IPS-20b (cell line): ENCODE data around the gene KRT222.

Experiments used
- H3K27ac ChIP-seq: one replicate; pipeline ENCODE4 v1.5.1; 2013; ENCODE audit warnings: low read length
- H3K27me3 ChIP-seq: 2 replicates; pipeline ENCODE4 v1.6.1; 2013; ENCODE audit warnings: mild to moderate bottlenecking, low read length, inconsistent platforms; ENCODE audit not compliant: insufficient read depth
- H3K36me3 ChIP-seq: 2 replicates; pipeline ENCODE4 v1.6.1; 2013; ENCODE audit warnings: low read depth, mild to moderate bottlenecking, inconsistent platforms, low read length, moderate library complexity; ENCODE audit not compliant: insufficient read depth
- H3K4me1 ChIP-seq: 2 replicates; pipeline ENCODE4 v1.6.1; 2013; ENCODE audit warnings: mild to moderate bottlenecking, control low read depth, inconsistent platforms, low read length, moderate library complexity; ENCODE audit not compliant: insufficient read depth
- H3K4me3 ChIP-seq: 2 replicates; pipeline ENCODE4 v1.5.1; 2013; ENCODE audit warnings: mild to moderate bottlenecking, low read length, inconsistent platforms
- H3K9ac ChIP-seq: 2 replicates; pipeline ENCODE4 v1.6.1; 2013; ENCODE audit warnings: low read depth, mild to moderate bottlenecking, inconsistent platforms, low read length, moderate library complexity
- H3K9me3 ChIP-seq: 2 replicates; pipeline ENCODE4 v1.6.1; 2013; ENCODE audit warnings: mild to moderate bottlenecking, low read depth, low read length, inconsistent platforms; ENCODE audit not compliant: insufficient read depth

The KRT222 gene

GRCh38 chr17:40613467-40614154, 51.4 kb downstream of the KRT222 start:
- no peak overlapping the region for H3K9ac ChIP-seq
- H3K27me3 ChIP-seq, result no peaks in the 10 kb centered on the region; the same call in 1 of the 2 replicates
- no peaks in the 10 kb centered on the region for H3K9me3 ChIP-seq
- no peaks in the 10 kb centered on the region for H3K36me3 ChIP-seq
- H3K4me3 ChIP-seq, result no peak overlapping the region
- H3K4me1 ChIP-seq, result peaks cover 6% of the 10 kb centered on the region; the same call in 1 of the 2 replicates
- no peak overlapping the region for H3K27ac ChIP-seq

GRCh38 chr17:40612599-40613244, 52.3 kb downstream of the KRT222 start:
- Histone ChIP-seq H3K4me3 (no peak overlapping the region), H3K4me1 (peaks cover 6% of the 10 kb centered on the region; the same call in 1 of the 2 replicates), H3K9me3 (no peaks in the 10 kb centered on the region), H3K27ac (no peak overlapping the region), H3K9ac (no peak overlapping the region), H3K27me3 (no peaks in the 10 kb centered on the region; the same call in 1 of the 2 replicates), H3K36me3 (no peaks in the 10 kb centered on the region)

GRCh38 chr17:40611840-40612474, 53.0 kb downstream of the KRT222 start:
- H3K27me3 ChIP-seq, result no peaks in the 10 kb centered on the region; the same call in 1 of the 2 replicates
- H3K27ac ChIP-seq, result no peak overlapping the region
- H3K9me3 ChIP-seq, result no peaks in the 10 kb centered on the region
- no peaks in the 10 kb centered on the region for H3K36me3 ChIP-seq
- H3K9ac ChIP-seq, result no peak overlapping the region
- peaks cover 6% of the 10 kb centered on the region; the same call in 1 of the 2 replicates for H3K4me1 ChIP-seq
- no peak overlapping the region for H3K4me3 ChIP-seq

GRCh38 chr17:40610359-40610758, 54.6 kb downstream of the KRT222 start:
- H3K9me3 ChIP-seq, result no peaks in the 10 kb centered on the region
- no peak overlapping the region for H3K9ac ChIP-seq
- H3K27ac ChIP-seq, result no peak overlapping the region
- peaks cover 4% of the 10 kb centered on the region; the same call in 1 of the 2 replicates for H3K4me1 ChIP-seq
- no peaks in the 10 kb centered on the region for H3K27me3 ChIP-seq
- no peaks in the 10 kb centered on the region for H3K36me3 ChIP-seq
- no peak overlapping the region for H3K4me3 ChIP-seq

GRCh38 chr17:40608061-40608581, 56.9 kb downstream of the KRT222 start:
- no peak overlapping the region for H3K27ac ChIP-seq
- no peaks in the 10 kb centered on the region for H3K4me1 ChIP-seq
- H3K9ac ChIP-seq, result no peak overlapping the region
- no peaks in the 10 kb centered on the region for H3K9me3 ChIP-seq
- H3K4me3 ChIP-seq, result no peak overlapping the region
- H3K36me3 ChIP-seq, result no peaks in the 10 kb centered on the region
- H3K27me3 ChIP-seq, result no peaks in the 10 kb centered on the region

GRCh38 chr17:40607641-40608040, 57.3 kb downstream of the KRT222 start:
- Histone ChIP-seq H3K4me1 (no peaks in the 10 kb centered on the region), H3K9me3 (no peaks in the 10 kb centered on the region), H3K27me3 (no peaks in the 10 kb centered on the region), H3K9ac (no peak overlapping the region), H3K27ac (no peak overlapping the region), H3K36me3 (no peaks in the 10 kb centered on the region), H3K4me3 (no peak overlapping the region)

- H3K27ac ChIP-seq, result no peak overlapping the region
- H3K4me3 ChIP-seq, result no peak overlapping the region
- H3K27me3 ChIP-seq, result no peaks in the 10 kb centered on the region
- no peak overlapping the region for H3K9ac ChIP-seq
- no peaks in the 10 kb centered on the region for H3K36me3 ChIP-seq
- H3K9me3 ChIP-seq, result no peaks in the 10 kb centered on the region
- no peaks in the 10 kb centered on the region for H3K4me1 ChIP-seq
These were observed 58.2 kb downstream of the KRT222 start for GRCh38 chr17:40606548-40607353.

- H3K4me3 ChIP-seq, result no peak overlapping the region
- no peaks in the 10 kb centered on the region for H3K36me3 ChIP-seq
- no peaks in the 10 kb centered on the region for H3K4me1 ChIP-seq
- H3K27me3 ChIP-seq, result no peaks in the 10 kb centered on the region
- H3K9me3 ChIP-seq, result no peaks in the 10 kb centered on the region
- no peak overlapping the region for H3K27ac ChIP-seq
- H3K9ac ChIP-seq, result no peak overlapping the region
These were observed 59.7 kb downstream of the KRT222 start for GRCh38 chr17:40605306-40605705.
